H9 (cell line): ENCODE data around the gene MTERF4. TPM values are rescaled to one million over a fixed set of nuclear protein-coding genes. Genes with fewer than 3 reads are reported as not detected.

ENCODE experiments used
- DNase-seq: peaks from one replicate; pipeline ENCODE4 v3.0.0-alpha.2; 2017
- H2AFZ ChIP-seq: one replicate; pipeline ENCODE4 v1.6.1; 2013; ENCODE audit warnings: mild to moderate bottlenecking, low read length, control low read depth, moderate library complexity
- H2AK5ac ChIP-seq: 2 replicates; pipeline ENCODE4 v1.6.1; 2013; ENCODE audit warnings: low read length, control low read depth, mixed read lengths; ENCODE audit not compliant: insufficient read length
- H2BK120ac ChIP-seq: one replicate; pipeline ENCODE4 v1.6.1; 2013; ENCODE audit warnings: low read depth, mild to moderate bottlenecking, low read length, control low read depth, inconsistent platforms; ENCODE audit not compliant: poor library complexity, severe bottlenecking
- H2BK12ac ChIP-seq: 2 replicates; pipeline ENCODE4 v1.6.1; 2013; ENCODE audit warnings: low read length, control low read depth, mixed read lengths, low read depth; ENCODE audit not compliant: insufficient read length
- H2BK15ac ChIP-seq: 2 replicates; pipeline ENCODE4 v1.6.1; 2013; ENCODE audit warnings: low read depth, low read length, control low read depth
- H2BK20ac ChIP-seq: one replicate; pipeline ENCODE4 v1.6.1; 2013; ENCODE audit warnings: low read depth, mild to moderate bottlenecking, low read length, control low read depth, inconsistent platforms; ENCODE audit not compliant: poor library complexity, severe bottlenecking
- H2BK5ac ChIP-seq: 2 replicates; pipeline ENCODE4 v1.6.1; 2013; ENCODE audit warnings: low read length, control low read depth, mixed read lengths; ENCODE audit not compliant: insufficient read length
- H3K14ac ChIP-seq: 2 replicates; pipeline ENCODE4 v1.6.1; 2013; ENCODE audit warnings: low read length, control low read depth; ENCODE audit not compliant: insufficient read depth
- H3K18ac ChIP-seq: 2 replicates; pipeline ENCODE4 v1.6.1; 2013; ENCODE audit warnings: low read depth, mild to moderate bottlenecking, mixed read lengths, low read length, control low read depth; ENCODE audit not compliant: insufficient read length
- H3K23ac ChIP-seq: 2 replicates; pipeline ENCODE4 v1.6.1; 2013; ENCODE audit warnings: low read length, control low read depth, mixed read lengths, low read depth; ENCODE audit not compliant: insufficient read length
- H3K23me2 ChIP-seq: 2 replicates; pipeline ENCODE4 v1.6.1; 2013; ENCODE audit warnings: low read depth, mild to moderate bottlenecking, mixed read lengths, low read length, control low read depth; ENCODE audit not compliant: insufficient read length, poor library complexity, severe bottlenecking
- H3K27ac ChIP-seq: 2 replicates; pipeline ENCODE4 v1.5.1; 2013; ENCODE audit warnings: low read length, control low read depth, mixed read lengths, low read depth; ENCODE audit not compliant: insufficient read length
- H3K27me3 ChIP-seq: 2 replicates; pipeline ENCODE4 v1.6.1; 2013; ENCODE audit warnings: low read length, control low read depth, inconsistent platforms; ENCODE audit not compliant: insufficient read depth
- H3K4ac ChIP-seq: 2 replicates; pipeline ENCODE4 v1.6.1; 2013; ENCODE audit warnings: low read depth, mild to moderate bottlenecking, control low read depth, inconsistent platforms, low read length, moderate library complexity
- H3K4me1 ChIP-seq: 2 replicates; pipeline ENCODE4 v1.6.1; 2013; ENCODE audit warnings: low read length, control low read depth, inconsistent platforms; ENCODE audit not compliant: insufficient read depth
- H3K4me2 ChIP-seq: 2 replicates; pipeline ENCODE4 v1.6.1; 2013; ENCODE audit warnings: low read length, control low read depth, mixed read lengths; ENCODE audit not compliant: insufficient read length, insufficient read depth
- H3K56ac ChIP-seq: 2 replicates; pipeline ENCODE4 v1.6.1; 2013; ENCODE audit warnings: low read depth, mild to moderate bottlenecking, mixed read lengths, low read length, control low read depth; ENCODE audit not compliant: insufficient read length
- H3K79me1 ChIP-seq: 2 replicates; pipeline ENCODE4 v1.6.1; 2013; ENCODE audit warnings: low read depth, mild to moderate bottlenecking, moderate library complexity, low read length, control low read depth, inconsistent platforms; ENCODE audit not compliant: insufficient read depth, poor library complexity, severe bottlenecking
- H3K79me2 ChIP-seq: 2 replicates; pipeline ENCODE4 v1.6.1; 2013; ENCODE audit warnings: low read length, control low read depth, inconsistent platforms; ENCODE audit not compliant: insufficient read depth
- H3K9ac ChIP-seq: 2 replicates; pipeline ENCODE4 v1.6.1; 2013; ENCODE audit warnings: low read length, control low read depth, mixed read lengths; ENCODE audit not compliant: insufficient read length; ENCODE audit errors: extremely low read depth
- H3K9me3 ChIP-seq: one replicate; pipeline ENCODE4 v1.6.1; 2013; ENCODE audit warnings: low read depth, low read length, inconsistent platforms; ENCODE audit not compliant: control insufficient read depth
- H3T11ph ChIP-seq: one replicate; pipeline ENCODE4 v1.6.1; 2013; ENCODE audit warnings: mild to moderate bottlenecking, low read length, control low read depth, inconsistent platforms
- H4K20me1 ChIP-seq: one replicate; pipeline ENCODE4 v1.6.1; 2013; ENCODE audit not compliant: control insufficient read depth, insufficient read length, insufficient read depth
- H4K5ac ChIP-seq: 2 replicates; pipeline ENCODE4 v1.6.1; 2013; ENCODE audit warnings: low read depth, mild to moderate bottlenecking, mixed read lengths, low read length, control low read depth; ENCODE audit not compliant: insufficient read length
- H4K8ac ChIP-seq: replicated peaks from 2 replicates; pipeline ENCODE4 v1.6.1; 2013; ENCODE audit warnings: low read length, control low read depth, mixed read lengths, low read depth; ENCODE audit not compliant: insufficient read length
- H4K91ac ChIP-seq: 2 replicates; pipeline ENCODE4 v1.6.1; 2013; ENCODE audit warnings: low read depth, mild to moderate bottlenecking, moderate library complexity, mixed read lengths, low read length, control low read depth; ENCODE audit not compliant: insufficient read length
- H3K27ac Mint-ChIP-seq, 3 experiments: 2 replicates in 2 of 3; 3 replicates in 1 of 3; pipeline ENCODE4 v1.8.0; 2020 to 2021; ENCODE audit warnings: mixed read lengths in 3 of 3, mild to moderate bottlenecking in 1 of 3, moderate library complexity in 1 of 3
- H3K27me3 Mint-ChIP-seq: 2 replicates; pipeline ENCODE4 v1.8.0; 2021; ENCODE audit warnings: low read depth, mild to moderate bottlenecking, moderate library complexity, mixed read lengths
- H3K36me3 Mint-ChIP-seq, 3 experiments: 2 replicates in 2 of 3; 3 replicates in 1 of 3; pipeline ENCODE4 v1.8.0; 2020 to 2021; ENCODE audit warnings: low read depth in 3 of 3, mixed read lengths in 3 of 3; ENCODE audit not compliant: insufficient read depth in 1 of 3
- H3K4me1 Mint-ChIP-seq, 2 experiments: 2 replicates each; pipeline ENCODE4 v1.8.0; 2020; ENCODE audit warnings: mixed read lengths in 2 of 2
- H3K4me3 Mint-ChIP-seq, 2 experiments: 2 replicates in 1 of 2; 3 replicates in 1 of 2; pipeline ENCODE4 v1.8.0; 2020 to 2021; ENCODE audit warnings: mild to moderate bottlenecking in 2 of 2, mixed read lengths in 2 of 2, moderate library complexity in 1 of 2
- H3K9me3 Mint-ChIP-seq, 2 experiments: 2 replicates in 1 of 2; 3 replicates in 1 of 2; pipeline ENCODE4 v1.8.0; 2020; ENCODE audit warnings: mild to moderate bottlenecking in 2 of 2, mixed read lengths in 2 of 2, moderate library complexity in 1 of 2
- CTCF ChIP-seq: fragments of 200-600 bp; sonication (generic); conservative IDR thresholded peaks from 3 replicates; pipeline ENCODE4 v1.8.0; 2021; ENCODE audit warnings: antibody characterized with exemption, mild to moderate bottlenecking
- WGBS: extraction: QIAGEN DNeasy Blood & Tissue Kit; methylation state at CpG from one replicate; pipeline ENCODE4 v1.1.7; 2013; ENCODE audit warnings: missing lambda C conversion rate, low lambda C conversion rate, mixed read lengths; ENCODE audit not compliant: insufficient read length; ENCODE audit errors: extremely low coverage; 5-methylcytosine and 5-hydroxymethylcytosine counted together
- total RNA-seq: library from RNA; stranded (reverse); gene quantifications from 2 replicates; pipeline ENCODE4 v1.2.1, GENCODE V29; 2021

The MTERF4 gene
- total RNA-seq, 1 experiment from 2014 or later: 35.0 TPM

GRCh38 chr2:241123816-241124536 is 21.9 kb upstream of the MTERF4 start:
- H2AK5ac ChIP-seq: no peak overlapping the region
- Mint-ChIP-seq H3K27ac (peak overlapping the region in 1 of 3 experiments; percentile 40; a peak in 1 of 7 replicates), H3K27me3 (no peaks in the 10 kb centered on the region), H3K4me3 (no peak overlapping the region), H3K9me3 (no peaks in the 10 kb centered on the region), H3K36me3 (peaks cover 13 to 50% (median 40%) of the 10 kb centered on the region in 3 experiments; a peak in 6 of 7 replicates), H3K4me1 (no peaks in the 10 kb centered on the region)
- no peak overlapping the region for H3K4ac ChIP-seq
- H3K23me2 ChIP-seq: no peaks in the 10 kb centered on the region
- no peak overlapping the region for H3T11ph ChIP-seq
- no peaks in the 10 kb centered on the region for H3K9me3 ChIP-seq
- H3K4me2 ChIP-seq: no peak overlapping the region
- DNase-seq: no peak
- H3K9ac ChIP-seq: no peak overlapping the region
- H2BK20ac ChIP-seq: no peak overlapping the region
- no peaks in the 10 kb centered on the region for H3K79me2 ChIP-seq
- H3K27ac ChIP-seq: no peak overlapping the region
- no peaks in the 10 kb centered on the region for H3K27me3 ChIP-seq
- H2BK120ac ChIP-seq: no peak overlapping the region
- no peaks in the 10 kb centered on the region for H3K79me1 ChIP-seq
- H2BK15ac ChIP-seq: no peak overlapping the region
- no peak overlapping the region for H3K56ac ChIP-seq
- no CpG with 5 or more reads among the region's 16 CpGs for WGBS
- H3K4me1 ChIP-seq: no peaks in the 10 kb centered on the region
- H4K91ac ChIP-seq: no peak overlapping the region
- H4K8ac ChIP-seq: no peak overlapping the region
- H4K5ac ChIP-seq: no peak overlapping the region
- no peak overlapping the region for H3K23ac ChIP-seq
- no peak overlapping the region for H2AFZ ChIP-seq
- H4K20me1 ChIP-seq: no peaks in the 10 kb centered on the region
- H3K18ac ChIP-seq: no peak overlapping the region
- H2BK12ac ChIP-seq: no peak overlapping the region
- no peak overlapping the region for H2BK5ac ChIP-seq
- no peak overlapping the region for H3K14ac ChIP-seq
- TF ChIP-seq CTCF: no peak
